ENCODE measurements around the gene CYSTM1. TPM values are rescaled to one million over a fixed set of nuclear protein-coding genes. Genes with fewer than 3 reads are reported as not detected.

Gene CYSTM1
- total and polyA plus RNA-seq, 2 donors (not counting 3 experiments of a cell fraction or from before 2014, with no cell fraction given), result 28.9 to 41.5 TPM

- Histone ChIP-seq H3K27me3 (ENCODE audit: control insufficient read depth in 2 of 2, insufficient read depth in 2 of 2, low read length in 2 of 2) (no peaks in the 10 kb centered on the region), H3K27ac (ENCODE audit: insufficient read depth, low read depth, low read length) (no peak overlapping the region), H3K4me1 (ENCODE audit: control insufficient read depth, extremely low read depth, insufficient read depth, low read length) (peaks cover 14% of the 10 kb centered on the region), H4K20me1 (replicated peaks; ENCODE audit: control insufficient read depth, extremely low read depth, insufficient read depth, low read length) (no peaks in the 10 kb centered on the region), H3K79me2 (ENCODE audit: control insufficient read depth, insufficient read depth, low read length) (no peaks in the 10 kb centered on the region), H2AFZ (ENCODE audit: low read depth, low read length) (no peak overlapping the region), H3K4me3 (replicated peaks in 1 of 3; ENCODE audit: insufficient read depth in 1 of 3, low read depth in 1 of 3, low read length in 3 of 3) (no peak overlapping the region), H3K9ac (replicated peaks; ENCODE audit: extremely low read depth, insufficient read depth, low read length) (no peak overlapping the region), H3K4me2 (ENCODE audit: insufficient read depth, low read length) (no peak overlapping the region), H3K9me1 (replicated peaks; ENCODE audit: control insufficient read depth, extremely low read depth, insufficient read depth, low read length) (no peaks in the 10 kb centered on the region), H3K36me3 (ENCODE audit: control insufficient read depth in 2 of 2, extremely low read depth in 1 of 2, insufficient read depth in 2 of 2, low read length in 2 of 2) (no peaks in the 10 kb centered on the region), H3K9me3 (replicated peaks; ENCODE audit: control insufficient read depth, insufficient read depth, low read length) (no peaks in the 10 kb centered on the region)
- CTCF ChIA-PET, result interaction anchor here (1.1 to 4.3 kb wide), 6 partner anchors 8 to 58 kb away, joined by 5 to 26 read pairs (median 16); no protein-coding TSS in a partner anchor
- no TSS peak for BruUV-seq (replicated peaks)
- DNase-seq (ENCODE audit: low read depth, low spot score) (no peak), FAIRE-seq (no peak)
- POLR2A ChIA-PET, result no interaction called here
- TF ChIP-seq JUN (IDR thresholded peaks at IDR 0.05; ENCODE audit: borderline replicate concordance, insufficient read depth, insufficient read length, low read depth) (no peak), MAX (IDR thresholded peaks at IDR 0.05; ENCODE audit: insufficient read depth, insufficient read length) (no peak), POLR2AphosphoS5 (IDR thresholded peaks at IDR 0.05; ENCODE audit: insufficient read depth, low read depth, low read length) (no peak), CTCF (IDR thresholded peaks at IDR 0.05; ENCODE audit: extremely low read depth in 1 of 2, insufficient read depth in 1 of 2, low read depth in 1 of 2, low read length in 2 of 2) (no peak), GATA2 (IDR thresholded peaks at IDR 0.05; ENCODE audit: insufficient read depth, insufficient read length, low read depth, low read length) (no peak), FOS (IDR thresholded peaks at IDR 0.05; ENCODE audit: borderline replicate concordance, insufficient read depth, low read length) (no peak), POLR2A (IDR thresholded peaks at IDR 0.05; ENCODE audit: low read depth, low read length) (no peak), EZH2 (IDR thresholded peaks at IDR 0.05; ENCODE audit: borderline replicate concordance, low read depth, low read length, severe bottlenecking) (no peak), MYC (IDR thresholded peaks at IDR 0.05; ENCODE audit: low read depth, low read length) (no peak)
- dilution Hi-C loops (cut with MboI; ENCODE audit: extremely low pct_ligation_motif_present, low sequenced_read_pairs), result no loop called here
- intact Hi-C loops (cut with micrococcal nuclease), result no loop called here
Measured at GRCh38 chr5:140130949-140131733, 43.8 kb upstream of the CYSTM1 start.
